Ishikawa (cell line): Measurements from ENCODE around the gene CALN1.

Experiments
- EP300 ChIP-seq: IDR thresholded peaks from 2 replicates; pipeline ENCODE4 v1.6.1; 2012; ENCODE audit warnings: borderline replicate concordance
- NFIC ChIP-seq: IDR thresholded peaks from 2 replicates; pipeline ENCODE4 v1.6.1; 2012
- YY1 ChIP-seq: IDR thresholded peaks from 2 replicates; pipeline ENCODE4 v1.6.1; 2012; ENCODE audit warnings: low read depth
- ZBTB7A ChIP-seq: IDR thresholded peaks from 2 replicates; pipeline ENCODE4 v1.6.1; 2012; ENCODE audit warnings: low read depth
- TF ChIP-seq, protein P1 (sequence below): IDR thresholded peaks from 2 replicates; pipeline ENCODE4 v1.6.1; 2012; ENCODE audit warnings: low read depth, mild to moderate bottlenecking
- TF ChIP-seq, protein P2 (sequence below): IDR thresholded peaks from 2 replicates; pipeline ENCODE4 v1.6.1; 2012

DNA sequence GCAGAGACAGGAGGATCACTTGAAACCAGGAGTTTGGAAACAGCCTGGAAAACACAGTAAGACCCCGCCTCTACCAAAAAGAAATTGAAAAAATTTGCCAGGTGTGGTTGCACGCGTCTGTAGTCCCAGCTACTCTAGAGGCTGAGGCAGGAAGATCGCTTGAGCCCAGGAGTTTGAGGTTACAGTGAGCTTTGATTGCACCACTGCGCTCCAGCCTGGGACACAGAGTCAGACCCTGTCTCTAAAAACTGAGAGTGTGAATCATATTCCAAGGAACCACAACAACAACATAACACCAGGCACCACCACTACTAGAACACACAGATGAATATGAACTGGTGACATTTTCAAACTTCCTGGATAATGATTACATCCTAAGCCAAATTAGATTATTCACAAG is 324.2 kb downstream of the CALN1 start:
- TF ChIP-seq EP300 (no peak), NFIC (no peak), YY1 (no peak), ZBTB7A (no peak)
- TF ChIP-seq, protein P1, sequence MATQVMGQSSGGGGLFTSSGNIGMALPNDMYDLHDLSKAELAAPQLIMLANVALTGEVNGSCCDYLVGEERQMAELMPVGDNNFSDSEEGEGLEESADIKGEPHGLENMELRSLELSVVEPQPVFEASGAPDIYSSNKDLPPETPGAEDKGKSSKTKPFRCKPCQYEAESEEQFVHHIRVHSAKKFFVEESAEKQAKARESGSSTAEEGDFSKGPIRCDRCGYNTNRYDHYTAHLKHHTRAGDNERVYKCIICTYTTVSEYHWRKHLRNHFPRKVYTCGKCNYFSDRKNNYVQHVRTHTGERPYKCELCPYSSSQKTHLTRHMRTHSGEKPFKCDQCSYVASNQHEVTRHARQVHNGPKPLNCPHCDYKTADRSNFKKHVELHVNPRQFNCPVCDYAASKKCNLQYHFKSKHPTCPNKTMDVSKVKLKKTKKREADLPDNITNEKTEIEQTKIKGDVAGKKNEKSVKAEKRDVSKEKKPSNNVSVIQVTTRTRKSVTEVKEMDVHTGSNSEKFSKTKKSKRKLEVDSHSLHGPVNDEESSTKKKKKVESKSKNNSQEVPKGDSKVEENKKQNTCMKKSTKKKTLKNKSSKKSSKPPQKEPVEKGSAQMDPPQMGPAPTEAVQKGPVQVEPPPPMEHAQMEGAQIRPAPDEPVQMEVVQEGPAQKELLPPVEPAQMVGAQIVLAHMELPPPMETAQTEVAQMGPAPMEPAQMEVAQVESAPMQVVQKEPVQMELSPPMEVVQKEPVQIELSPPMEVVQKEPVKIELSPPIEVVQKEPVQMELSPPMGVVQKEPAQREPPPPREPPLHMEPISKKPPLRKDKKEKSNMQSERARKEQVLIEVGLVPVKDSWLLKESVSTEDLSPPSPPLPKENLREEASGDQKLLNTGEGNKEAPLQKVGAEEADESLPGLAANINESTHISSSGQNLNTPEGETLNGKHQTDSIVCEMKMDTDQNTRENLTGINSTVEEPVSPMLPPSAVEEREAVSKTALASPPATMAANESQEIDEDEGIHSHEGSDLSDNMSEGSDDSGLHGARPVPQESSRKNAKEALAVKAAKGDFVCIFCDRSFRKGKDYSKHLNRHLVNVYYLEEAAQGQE = no peak
- TF ChIP-seq, protein P2, sequence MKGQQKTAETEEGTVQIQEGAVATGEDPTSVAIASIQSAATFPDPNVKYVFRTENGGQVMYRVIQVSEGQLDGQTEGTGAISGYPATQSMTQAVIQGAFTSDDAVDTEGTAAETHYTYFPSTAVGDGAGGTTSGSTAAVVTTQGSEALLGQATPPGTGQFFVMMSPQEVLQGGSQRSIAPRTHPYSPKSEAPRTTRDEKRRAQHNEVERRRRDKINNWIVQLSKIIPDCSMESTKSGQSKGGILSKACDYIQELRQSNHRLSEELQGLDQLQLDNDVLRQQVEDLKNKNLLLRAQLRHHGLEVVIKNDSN = no peak
